NCI-H2171 (cell line): ENCODE measurements around the gene TTC28.
"Not testable (repeated sequence)": the region's sequence is repeated elsewhere in the genome, so short reads cannot be mapped to it uniquely, and the experiment has no call there.

ENCODE experiments used
- DNase-seq: peaks from one replicate; lab custom pipeline; 2025; lab: John Stamatoyannopoulos, UW

TTC28 gene

DNA sequence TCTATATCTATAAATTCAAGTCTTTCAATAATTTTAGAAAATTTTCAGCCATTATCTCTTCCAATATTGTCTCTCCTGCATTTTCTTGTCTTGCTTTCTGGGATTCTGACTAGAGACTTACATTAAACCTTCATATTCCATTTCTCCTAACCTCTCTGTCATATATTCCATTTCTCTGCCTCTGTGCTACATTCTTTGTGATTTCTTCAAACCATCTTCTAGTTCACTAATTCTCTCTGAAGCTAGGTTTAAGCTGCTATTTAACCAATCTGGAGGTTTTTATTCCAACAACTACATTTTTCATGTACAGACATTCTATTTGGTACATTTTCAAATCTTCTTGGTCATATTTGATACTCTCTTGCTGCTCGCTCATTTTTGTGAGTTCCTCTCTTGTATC is 122.5 kb downstream of the TTC28 start:
- no peak for DNase-seq

DNA sequence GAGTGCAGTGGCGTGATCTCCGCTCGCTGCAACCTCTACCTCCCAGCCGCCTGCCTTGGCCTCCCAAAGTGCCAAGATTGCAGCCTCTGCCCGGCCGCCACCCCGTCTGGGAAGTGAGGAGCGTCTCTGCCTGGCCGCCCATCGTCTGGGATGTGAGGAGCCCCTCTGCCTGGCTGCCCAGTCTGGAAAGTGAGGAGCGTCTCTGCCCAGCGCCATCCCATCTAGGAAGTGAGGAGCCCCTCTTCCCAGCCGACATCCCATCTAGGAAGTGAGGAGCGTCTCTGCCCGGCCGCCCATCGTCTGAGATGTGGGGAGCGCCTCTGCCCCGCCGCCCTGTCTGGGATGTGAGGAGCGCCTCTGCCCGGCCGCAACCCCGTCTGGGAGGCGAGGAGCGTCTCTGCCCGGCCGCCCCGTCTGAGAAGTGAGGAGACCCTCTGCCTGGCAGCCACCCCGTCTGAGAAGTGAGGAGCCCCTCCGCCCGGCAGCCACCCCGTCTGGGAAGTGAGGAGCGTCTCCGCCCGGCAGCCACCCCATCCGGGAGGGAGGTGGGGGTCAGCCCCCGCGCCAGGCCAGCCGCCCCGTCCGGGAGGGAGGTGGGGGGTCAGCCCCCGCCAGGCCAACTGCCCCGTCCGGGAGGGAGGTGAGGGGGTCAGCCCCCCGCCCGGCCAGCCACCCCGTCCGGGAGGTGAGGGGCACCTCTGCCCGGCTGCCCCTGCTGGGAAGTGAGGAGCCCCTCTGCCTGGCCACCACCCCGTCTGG is 126.4 kb downstream of the TTC28 start:
- not testable (repeated sequence) for DNase-seq

DNA sequence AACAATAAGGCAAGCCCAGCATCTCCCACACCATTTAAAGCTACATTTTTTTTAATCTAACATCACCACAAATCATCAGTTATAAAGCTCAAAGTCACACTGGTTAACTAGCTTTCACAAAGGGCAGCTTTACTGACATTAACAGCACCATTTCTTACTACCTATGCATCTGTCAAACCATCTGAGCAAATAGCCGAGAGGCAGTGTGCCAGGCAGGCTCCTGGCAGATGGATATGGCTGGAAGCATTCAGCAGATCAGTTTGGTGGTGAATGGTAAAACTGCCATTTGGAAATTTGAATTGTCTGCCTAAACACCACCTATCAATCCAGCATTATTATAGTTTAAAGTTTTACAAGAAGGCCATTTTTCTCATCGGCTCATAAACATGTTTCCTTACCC is 131.2 kb downstream of the TTC28 start:
- DNase-seq, result peak; percentile 67

DNA sequence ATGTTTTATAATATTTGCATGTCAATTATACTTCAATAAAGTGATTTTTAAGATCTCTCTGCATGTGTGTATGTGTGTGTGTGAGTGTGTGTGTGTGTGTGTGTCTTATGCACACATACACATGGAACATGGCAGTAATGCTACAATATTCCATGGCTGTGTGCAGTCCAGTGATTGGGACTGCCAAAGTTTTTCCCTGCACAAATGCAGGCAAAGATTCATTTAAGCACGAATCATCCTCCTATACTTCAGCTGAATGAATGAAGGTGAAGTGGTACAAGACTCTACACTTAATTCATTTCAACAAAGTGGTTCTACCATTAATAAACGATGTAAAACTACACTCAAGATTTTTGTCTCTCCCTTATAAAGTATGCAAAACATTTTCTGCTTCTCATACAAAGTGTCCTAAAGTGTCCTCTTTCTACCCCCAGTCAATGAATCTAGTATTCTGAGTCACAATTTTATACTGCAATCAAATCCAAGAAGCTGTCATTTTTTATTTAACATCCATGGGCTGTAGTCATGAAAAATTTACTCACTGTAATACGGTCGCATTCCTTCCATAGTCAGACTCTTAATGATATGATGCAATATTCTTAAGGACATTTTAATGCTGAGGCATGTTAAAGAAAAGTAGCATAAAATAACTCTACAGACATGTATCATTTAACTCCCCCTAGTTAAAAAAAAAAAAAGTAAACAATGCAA is 132.4 kb downstream of the TTC28 start:
- DNase-seq, result no peak

DNA sequence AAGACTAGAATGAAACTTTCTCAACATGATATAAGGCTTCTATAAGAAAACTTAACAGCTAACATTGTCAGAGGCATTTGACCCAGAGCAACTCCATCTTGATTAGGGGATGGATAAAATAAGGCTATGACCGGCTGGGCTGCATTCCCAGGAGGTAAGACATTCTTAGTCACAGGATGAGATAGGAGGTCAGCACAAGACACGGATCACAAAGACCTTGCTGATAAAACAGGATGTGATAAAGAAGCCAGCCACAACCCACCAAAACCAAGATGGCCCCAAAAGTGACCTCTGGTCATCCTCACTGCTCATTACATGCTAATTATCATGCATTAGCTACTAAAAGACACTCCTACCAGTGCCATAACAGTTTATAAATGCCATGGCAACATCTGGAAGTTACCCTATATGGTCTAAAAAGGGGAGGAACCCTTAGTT is 135.2 kb downstream of the TTC28 start:
- no peak for DNase-seq

DNA sequence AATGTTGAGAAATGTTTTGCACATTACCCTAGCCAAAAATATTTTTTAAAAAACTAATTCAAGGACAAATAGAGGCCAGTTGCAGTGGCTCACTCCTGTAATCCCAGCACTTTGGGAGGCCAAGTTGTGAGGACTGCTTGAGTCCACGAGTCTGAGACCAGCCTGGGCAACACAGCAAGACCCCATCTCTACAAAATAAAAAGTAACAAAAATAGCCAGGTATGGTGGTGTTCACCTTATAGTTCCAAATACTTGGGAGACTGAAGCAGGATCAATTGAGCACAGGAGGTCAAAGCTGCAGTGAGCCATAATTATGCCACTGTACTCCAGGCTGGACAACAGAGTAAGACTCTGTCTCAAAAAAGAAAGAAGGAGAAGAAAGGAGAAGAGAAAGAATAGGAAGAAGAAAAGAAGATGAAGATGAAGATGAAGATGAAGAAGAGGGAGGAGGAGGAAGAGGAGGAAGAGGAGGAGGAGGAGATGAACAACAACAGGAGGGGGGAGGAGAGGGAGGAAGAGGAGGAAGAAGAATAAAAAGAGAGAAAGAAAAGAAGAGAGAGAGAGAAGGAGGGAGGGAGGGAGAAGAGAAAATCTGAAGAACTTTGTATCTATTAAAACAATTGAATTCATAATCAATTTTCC is 136.5 kb downstream of the TTC28 start:
- no peak for DNase-seq

DNA sequence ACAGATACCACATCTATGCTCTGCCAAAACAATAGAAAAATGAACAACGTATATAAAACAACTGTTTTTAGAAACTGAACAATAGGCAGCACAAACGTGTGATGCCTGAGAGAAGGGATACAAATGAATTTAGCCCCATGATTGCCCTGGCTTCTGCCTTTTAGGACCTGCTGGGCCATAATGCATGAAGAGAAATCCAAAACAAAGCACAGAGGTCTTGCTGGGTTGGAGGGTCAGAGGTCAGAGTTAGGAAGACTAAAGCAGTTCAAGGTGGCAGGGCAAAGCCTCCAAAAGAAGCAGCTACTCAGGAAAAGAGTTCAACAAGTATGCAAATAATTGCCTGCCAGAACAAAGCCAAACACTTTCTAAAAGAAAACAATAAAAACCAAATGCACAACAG is 138.5 kb downstream of the TTC28 start:
- no peak for DNase-seq

DNA sequence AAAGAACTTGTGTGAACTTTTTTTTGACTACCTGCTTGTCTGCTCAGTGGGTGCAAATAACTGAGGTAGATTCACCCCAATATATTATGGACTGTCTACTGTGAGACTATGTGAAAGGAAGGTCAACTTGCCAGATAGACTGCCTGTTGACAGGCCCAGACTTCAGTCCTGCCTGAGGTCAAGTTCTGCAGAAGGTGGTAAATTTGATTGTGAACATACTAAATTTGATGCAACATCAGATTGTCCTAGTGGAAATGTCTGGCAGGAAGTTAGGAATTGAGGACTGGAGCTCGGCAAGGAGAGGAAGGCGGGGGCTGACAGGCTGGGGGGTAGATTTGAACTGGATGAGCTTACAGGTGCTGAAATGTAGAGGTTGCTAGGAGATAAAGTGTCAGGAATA is 140.7 kb downstream of the TTC28 start:
- DNase-seq, result no peak

DNA sequence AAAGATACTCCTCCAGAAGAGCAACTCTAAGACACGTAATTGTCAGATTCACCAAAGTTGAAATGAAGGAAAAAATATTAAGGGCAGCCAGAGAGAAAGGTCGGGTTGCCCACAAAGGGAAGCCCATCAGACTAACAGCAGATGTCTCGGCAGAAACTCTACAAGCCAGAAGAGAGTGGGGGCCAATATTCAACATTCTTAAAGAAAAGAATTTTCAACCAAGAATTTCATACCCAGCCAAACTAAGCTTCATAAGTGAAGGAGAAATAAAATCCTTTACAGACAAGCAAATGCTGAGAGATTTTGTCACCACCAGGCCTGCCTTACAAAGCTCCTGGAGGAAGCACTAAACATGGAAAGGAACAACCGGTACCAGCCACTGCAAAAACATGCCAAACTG is 149.1 kb downstream of the TTC28 start:
- DNase-seq, result not testable (repeated sequence)

DNA sequence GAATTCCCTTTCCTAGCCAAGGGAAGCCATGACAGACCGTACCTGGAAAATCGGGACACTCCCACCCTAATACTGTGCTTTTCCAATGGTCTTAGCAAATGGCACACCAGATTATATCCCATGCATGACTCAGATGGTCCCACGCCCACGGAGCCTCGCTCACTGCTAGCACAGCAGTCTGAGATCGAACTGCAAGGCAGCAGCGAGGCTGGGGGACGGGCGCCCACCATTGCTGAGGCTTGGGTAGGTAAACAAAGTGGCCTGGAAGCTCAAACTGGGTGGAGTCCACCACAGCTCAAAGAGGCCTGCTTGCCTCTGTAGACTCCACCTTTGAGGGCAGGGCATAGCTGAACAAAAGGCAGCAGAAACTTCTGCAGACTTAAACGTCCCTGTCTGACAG is 150.5 kb downstream of the TTC28 start:
- DNase-seq, result not testable (repeated sequence)

DNA sequence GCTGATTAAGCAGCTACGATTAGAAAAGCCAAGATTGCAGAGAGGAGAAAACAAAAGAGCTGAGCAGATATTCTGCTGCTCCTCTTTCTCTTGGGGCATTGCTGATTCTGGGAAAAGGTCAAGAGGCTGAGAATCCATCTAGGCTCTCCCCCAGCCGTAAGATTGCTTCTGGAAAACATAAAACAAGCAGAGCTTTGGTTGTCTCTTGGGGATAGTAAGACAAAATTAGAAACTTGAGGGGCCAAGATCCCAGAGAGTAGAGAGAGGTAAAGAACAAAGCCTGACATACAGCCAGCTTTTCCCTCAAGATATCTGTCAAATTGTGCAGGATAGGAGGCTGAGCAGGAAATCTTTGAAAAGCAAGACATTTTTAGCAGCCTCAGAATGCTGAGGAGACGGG is 158.2 kb downstream of the TTC28 start:
- DNase-seq, result no peak

DNA sequence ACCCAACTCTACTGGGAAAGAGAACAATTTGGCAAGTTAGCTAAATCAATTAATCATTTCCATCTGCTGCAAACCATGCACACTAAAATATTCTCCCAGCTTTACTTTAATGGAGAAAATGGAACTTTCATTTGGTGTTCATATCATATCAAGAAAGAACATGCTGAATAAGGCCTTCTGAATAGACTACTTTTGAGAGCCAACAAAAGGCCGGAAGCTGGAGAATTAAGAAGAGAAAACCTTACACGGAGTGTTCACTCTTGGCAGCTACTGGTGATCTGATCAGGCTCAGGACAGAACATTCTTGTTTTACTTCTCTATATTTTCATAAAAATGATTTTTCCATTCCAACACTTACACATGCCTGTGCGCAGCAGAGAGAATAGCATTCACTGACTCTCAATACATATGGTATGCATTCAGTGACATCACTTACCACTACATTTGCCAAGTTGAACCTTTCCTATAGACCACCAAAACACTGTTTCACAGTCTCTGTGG is 165.3 kb downstream of the TTC28 start:
- DNase-seq, result no peak

DNA sequence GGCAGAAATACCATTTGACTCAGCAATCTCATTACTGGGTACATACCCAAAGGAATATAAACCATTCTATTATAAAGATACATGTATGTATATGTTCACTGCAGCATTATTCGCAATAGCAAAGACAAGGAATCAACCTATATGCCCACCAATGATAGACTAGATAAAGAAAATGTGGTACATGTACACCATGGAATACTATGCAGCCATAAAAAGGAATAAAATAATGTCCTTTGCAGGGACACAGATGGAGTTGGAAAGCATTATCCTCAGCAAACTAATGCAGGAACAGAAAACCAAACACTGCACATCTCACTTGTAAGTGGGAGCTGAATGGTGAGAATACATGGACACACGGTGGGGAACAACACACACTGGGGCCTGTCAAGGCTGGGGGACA is 167.3 kb downstream of the TTC28 start:
- DNase-seq, result not testable (repeated sequence)

DNA sequence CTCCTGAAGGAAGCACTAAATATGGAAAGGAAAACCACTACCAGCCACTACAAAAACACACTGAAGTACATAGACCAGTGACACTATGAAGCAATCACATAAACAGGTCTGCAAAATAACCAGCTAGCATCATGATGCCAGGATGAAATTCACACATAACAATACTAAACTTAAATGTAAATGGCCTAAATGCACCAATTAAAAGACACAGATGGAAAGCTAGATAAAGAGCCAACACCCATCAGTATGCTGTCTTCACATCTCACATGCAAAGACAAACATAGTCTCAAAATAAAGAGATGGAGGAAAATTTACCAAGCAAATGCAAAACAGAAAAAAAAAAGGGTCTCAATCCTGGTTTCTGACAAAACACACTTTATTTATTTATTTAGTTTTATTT is 171.7 kb downstream of the TTC28 start:
- DNase-seq, result no peak

DNA sequence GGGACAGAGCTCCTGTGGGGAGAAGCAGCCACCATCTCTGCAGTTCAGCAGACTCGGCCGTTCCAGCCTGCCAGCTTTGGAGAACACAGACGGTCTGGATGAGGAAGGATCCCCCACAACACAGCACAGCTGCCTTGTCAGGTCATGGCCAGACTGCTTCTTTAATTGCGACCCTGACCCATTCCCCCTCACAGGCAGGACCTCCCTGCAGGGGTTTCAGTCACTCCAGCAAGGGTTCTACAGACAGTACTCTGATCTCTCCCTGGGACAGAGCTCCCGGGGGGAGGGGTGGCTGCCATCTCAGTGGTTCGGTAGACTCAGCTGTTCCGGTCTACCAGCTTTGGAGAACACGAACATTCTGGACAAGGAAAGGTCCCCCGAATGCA is 173.5 kb downstream of the TTC28 start:
- DNase-seq, result no peak

DNA sequence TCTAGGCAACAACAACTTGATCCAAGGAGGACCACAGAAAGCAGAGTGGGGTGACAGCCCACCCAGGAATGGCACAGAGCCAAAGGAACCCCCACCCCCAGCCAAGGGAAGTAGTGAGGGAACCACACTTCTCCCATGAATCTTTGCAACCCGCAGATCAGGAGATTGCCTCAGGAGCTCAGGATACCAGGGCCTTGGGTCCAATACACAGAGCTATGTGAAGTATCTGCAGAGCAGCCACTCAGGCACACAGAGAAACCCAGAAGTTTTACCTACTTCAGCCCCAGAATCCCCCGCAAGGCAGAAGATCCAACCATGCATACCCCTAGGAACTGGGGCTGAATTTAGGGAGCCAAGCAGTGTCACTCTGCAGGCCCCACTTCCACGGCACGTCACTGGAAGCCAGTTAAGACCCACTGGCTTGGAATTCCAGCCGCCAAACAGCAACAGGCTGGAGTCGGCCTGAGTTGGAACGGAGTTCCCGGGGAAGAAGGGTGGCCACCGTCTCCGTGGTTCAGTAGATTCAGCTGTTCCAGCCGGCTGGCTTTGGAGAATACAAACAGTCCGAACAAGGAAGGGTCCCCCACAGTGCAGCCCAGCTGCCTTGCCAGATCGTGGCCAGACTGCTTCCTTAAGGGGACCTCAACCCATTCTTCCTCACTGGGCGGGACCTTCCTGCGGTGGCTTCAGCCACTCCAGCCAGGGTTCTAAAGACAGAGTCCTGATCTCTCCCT is 174.1 kb downstream of the TTC28 start:
- no peak for DNase-seq

DNA sequence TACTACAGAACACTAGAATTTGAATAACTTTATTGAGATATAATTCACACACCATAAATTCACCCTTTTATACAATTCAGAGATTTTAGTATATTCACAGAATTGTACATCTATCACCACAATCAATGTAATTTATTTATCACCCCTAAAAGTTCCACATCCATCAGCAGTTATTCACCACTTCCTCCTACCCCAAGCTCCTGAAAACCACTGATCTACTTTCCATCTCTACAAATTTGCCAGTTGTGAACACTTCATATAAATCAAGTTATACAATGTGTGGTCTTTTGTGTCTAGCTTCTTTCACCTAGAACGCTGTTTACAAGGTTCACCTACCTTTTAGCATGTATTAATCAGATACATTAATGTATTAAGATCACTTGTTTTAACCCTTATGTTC is 179.6 kb downstream of the TTC28 start:
- no peak for DNase-seq

DNA sequence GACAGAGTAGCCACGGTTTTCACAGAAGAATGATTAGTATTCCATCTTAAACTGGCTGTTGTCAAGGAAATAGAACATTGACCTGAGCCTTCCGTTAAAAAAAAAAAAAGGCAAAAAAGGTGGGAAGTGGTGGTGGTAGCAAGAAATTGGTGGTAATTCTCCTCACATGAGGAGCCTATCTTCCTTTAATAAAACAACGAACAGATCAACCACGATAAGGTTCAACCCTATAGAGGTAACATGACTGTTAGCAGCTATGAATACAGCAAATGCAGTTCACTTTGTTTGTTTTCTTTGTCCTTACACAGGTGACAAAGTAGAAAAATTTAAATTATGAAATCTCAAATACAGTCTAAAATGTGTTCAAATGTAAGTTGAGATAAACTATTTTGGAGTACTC is 181.6 kb downstream of the TTC28 start:
- DNase-seq, result no peak

DNA sequence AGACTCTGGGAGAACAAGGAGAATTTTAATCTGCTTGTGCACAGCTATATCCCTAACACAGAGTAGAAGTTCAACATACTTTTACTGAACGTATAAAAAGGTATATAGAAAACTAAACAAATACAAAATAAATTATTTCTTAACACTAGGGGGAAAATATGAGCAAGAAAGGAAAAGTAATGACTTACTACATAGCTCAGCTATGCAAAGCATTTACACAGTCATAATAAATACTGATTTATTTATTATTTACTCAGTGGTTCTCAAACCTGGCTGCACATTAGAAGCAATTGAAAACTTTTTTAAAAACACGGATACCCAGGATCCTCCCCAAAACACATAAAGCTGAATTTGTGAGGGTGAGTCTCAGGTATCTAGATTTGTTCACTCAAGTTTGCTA is 182.5 kb downstream of the TTC28 start:
- DNase-seq, result no peak

DNA sequence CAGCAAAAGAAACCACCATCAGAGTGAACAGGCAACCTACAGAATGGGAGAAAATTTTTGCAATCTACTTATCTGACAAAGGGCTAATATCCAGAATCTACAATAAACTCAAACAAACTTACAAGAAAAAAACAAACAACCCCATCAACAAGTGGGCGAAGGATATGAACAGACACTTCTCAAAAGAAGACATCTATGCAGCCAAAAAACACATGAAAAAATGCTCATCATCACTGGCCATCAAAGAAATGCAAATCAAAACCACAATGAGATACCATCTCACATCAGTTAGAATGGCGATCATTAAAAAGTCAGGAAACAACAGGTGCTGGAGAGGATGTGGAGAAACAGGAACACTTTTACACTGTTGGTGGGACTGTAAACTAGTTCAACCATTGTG is 188.4 kb downstream of the TTC28 start:
- DNase-seq, result not testable (repeated sequence)

DNA sequence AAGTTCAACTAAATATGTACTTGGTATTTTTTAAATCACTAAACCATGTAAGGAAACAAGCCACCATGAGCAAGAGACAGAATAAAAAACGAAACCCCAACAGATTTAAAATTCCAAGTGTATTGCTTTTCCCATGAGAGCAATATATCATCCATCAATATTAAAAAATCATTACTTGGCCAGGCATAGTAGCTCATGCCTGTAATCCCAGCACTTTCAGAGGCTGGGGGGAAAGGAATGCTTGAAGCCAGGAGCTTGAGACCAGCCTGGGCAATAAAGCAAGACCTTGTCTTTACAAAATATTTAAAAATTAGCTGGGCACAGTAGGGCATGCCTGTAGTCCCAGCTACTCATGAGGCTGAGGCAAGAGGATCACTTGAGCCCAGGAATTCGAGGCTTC is 190.8 kb downstream of the TTC28 start:
- DNase-seq, result no peak

DNA sequence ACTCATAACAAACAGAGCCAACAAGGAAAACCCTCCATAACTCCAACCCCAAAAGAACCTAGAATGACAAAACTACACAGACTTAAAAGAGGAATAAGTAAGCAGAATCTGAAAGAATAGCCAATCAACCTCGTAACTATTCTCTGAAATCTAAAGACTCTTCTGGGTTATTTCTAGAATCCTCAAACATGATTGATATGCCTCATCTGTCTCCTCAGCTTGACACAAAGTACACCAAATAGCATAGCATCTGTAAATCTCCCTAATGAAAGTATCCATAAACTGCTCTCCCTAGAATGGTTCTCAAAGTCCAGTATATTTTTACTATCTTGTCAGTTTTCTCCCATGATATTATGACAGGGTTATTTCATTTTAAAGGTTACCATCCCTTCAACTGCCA is 195.0 kb downstream of the TTC28 start:
- DNase-seq, result no peak
